Measurements from ENCODE around the gene CST3.

GRCh38 chr20:23672158-23672557, 34.4 kb upstream of the CST3 start:
- TF ChIP-seq CTCF (IDR thresholded peaks at IDR 0.05) = no peak
- TF ChIP-seq POLR2A (IDR thresholded peaks at IDR 0.05) = no peak

Data from adrenal gland (tissue), 5 donors.